Left renal pelvis (tissue), 4 donors: ENCODE results near the gene ZHX3. TPM values are rescaled to one million over a fixed set of nuclear protein-coding genes. Genes with fewer than 3 reads are reported as not detected.

Experiments
- DNase-seq, 4 donors: peaks; one replicate each; pipeline ENCODE4 v3.0.0-alpha.2; 2013; ENCODE audit warnings: low read depth in 4 of 4, low spot score in 3 of 4
- polyA plus RNA-seq, 4 donors: library from polyadenylated mRNA; unstranded; fragments of 120-200 nt; gene quantifications; one replicate each; pipeline ENCODE4 v1.2.1, GENCODE V29; 2013; ENCODE audit not compliant: insufficient read length in 4 of 4

Gene ZHX3
- polyA plus RNA-seq, 4 donors: 14.1 to 24.8 (median 22.6) TPM

GRCh38 chr20:41232973-41233926 lies 84.3 kb downstream of the ZHX3 start:
- DNase-seq: no peak

GRCh38 chr20:41231136-41231535 lies 86.4 kb downstream of the ZHX3 start:
- no peak for DNase-seq

- no peak for DNase-seq
These were observed 87.4 kb downstream of the ZHX3 start for GRCh38 chr20:41230136-41230535.

- no peak for DNase-seq
These were observed 88.3 kb downstream of the ZHX3 start for GRCh38 chr20:41229259-41229658.

- DNase-seq: no peak
These were observed 88.7 kb downstream of the ZHX3 start for GRCh38 chr20:41228858-41229257.

- no peak for DNase-seq
These were observed 91.1 kb downstream of the ZHX3 start for GRCh38 chr20:41226426-41226825.

GRCh38 chr20:41225091-41225490 lies 92.4 kb downstream of the ZHX3 start:
- DNase-seq: no peak

GRCh38 chr20:41224281-41224680 lies 93.2 kb downstream of the ZHX3 start:
- no peak for DNase-seq

- DNase-seq: no peak
These were observed 94.4 kb downstream of the ZHX3 start for GRCh38 chr20:41223112-41223511.

- no peak for DNase-seq
These were observed 94.8 kb downstream of the ZHX3 start for GRCh38 chr20:41222703-41223102.

- no peak for DNase-seq
These were observed 95.2 kb downstream of the ZHX3 start for GRCh38 chr20:41222296-41222695.

GRCh38 chr20:41221614-41222218 lies 95.8 kb downstream of the ZHX3 start:
- DNase-seq: no peak

- no peak for DNase-seq
These were observed 97.7 kb downstream of the ZHX3 start for GRCh38 chr20:41219824-41220223.

- no peak for DNase-seq
These were observed 99.1 kb downstream of the ZHX3 start for GRCh38 chr20:41218466-41218865.

- DNase-seq: no peak
These were observed 100.1 kb downstream of the ZHX3 start for GRCh38 chr20:41217422-41217821.

GRCh38 chr20:41214666-41215065 lies 102.9 kb downstream of the ZHX3 start:
- DNase-seq: no peak

GRCh38 chr20:41214202-41214601 lies 103.3 kb downstream of the ZHX3 start:
- DNase-seq: no peak

GRCh38 chr20:41213150-41213820 lies 104.2 kb downstream of the ZHX3 start:
- DNase-seq: no peak

GRCh38 chr20:41205313-41205712 lies 112.2 kb downstream of the ZHX3 start:
- DNase-seq: no peak

GRCh38 chr20:41204304-41205265 lies 112.9 kb downstream of the ZHX3 start:
- DNase-seq: no peak
